Stimulated activated naive B cell treated with anti-CD40 and anti-IgM and Interleukin-4, amounts not matched to agents 10 μg/mL and 1 μg/mL and 100 μg/mL, for 72 hours (primary cell): ENCODE results near the gene CFAP45.

Experiments
- ATAC-seq, 2 donors: fragments of 150-1000 bp; cut with Tn5 transposase; replicated peaks; 2 replicates each; pipeline ENCODE4 v1.10.0; 2021; ENCODE audit warnings: moderate library complexity in 1 of 2
- DNase-seq: peaks from one replicate; pipeline ENCODE4 v3.0.0; 2021
- H3K27ac Mint-ChIP-seq: one replicate; pipeline ENCODE4 v1.8.0; 2022; ENCODE audit warnings: mild to moderate bottlenecking, mixed read lengths
- H3K27me3 Mint-ChIP-seq, 2 donors: one replicate each; pipeline ENCODE4 v1.8.0; 2022; ENCODE audit warnings: mixed read lengths in 2 of 2
- H3K36me3 Mint-ChIP-seq, 2 donors: one replicate each; pipeline ENCODE4 v1.8.0; 2022; ENCODE audit warnings: mixed read lengths in 2 of 2, mild to moderate bottlenecking in 1 of 2
- H3K4me1 Mint-ChIP-seq, 2 donors: one replicate each; pipeline ENCODE4 v1.8.0; 2022; ENCODE audit warnings: mixed read lengths in 2 of 2, mild to moderate bottlenecking in 1 of 2
- H3K4me3 Mint-ChIP-seq, 2 donors: one replicate each; pipeline ENCODE4 v1.8.0; 2022; ENCODE audit warnings: mild to moderate bottlenecking in 2 of 2, mixed read lengths in 2 of 2, moderate library complexity in 1 of 2
- H3K9me3 Mint-ChIP-seq, 2 donors: one replicate each; pipeline ENCODE4 v1.8.0; 2022; ENCODE audit warnings: mixed read lengths in 2 of 2, mild to moderate bottlenecking in 1 of 2

The CFAP45 gene

DNA sequence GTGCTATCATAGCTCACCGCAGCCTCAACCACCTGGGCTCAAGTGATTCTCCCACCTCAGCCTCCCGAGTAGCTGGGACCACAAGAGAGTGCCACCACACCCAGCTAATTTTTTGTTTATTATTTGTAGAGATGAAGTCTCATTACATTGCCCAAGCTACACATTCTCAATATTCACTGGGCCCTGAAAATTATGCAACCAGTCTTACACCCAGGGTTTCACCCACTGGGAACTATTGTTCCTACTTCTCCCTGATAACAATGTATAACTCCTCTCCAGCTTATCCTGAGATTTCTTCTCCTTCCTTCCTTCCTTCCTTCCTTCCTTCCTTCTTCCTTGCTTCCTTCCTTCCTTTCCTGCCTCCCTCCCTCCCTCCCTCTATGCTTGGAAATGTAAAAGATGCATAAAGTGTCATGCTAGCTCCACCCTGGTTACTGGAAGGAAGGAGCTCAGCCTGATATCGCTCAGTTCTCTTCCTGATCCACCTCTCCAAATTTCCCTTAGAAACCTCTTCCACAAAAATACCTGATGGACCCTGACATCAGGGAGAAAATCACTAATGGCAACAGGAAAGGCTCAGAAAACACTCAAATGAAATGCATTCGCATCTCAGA lies 26.3 kb downstream of the CFAP45 start:
- peaks cover 11 to 21% of the 10 kb centered on the region in 2 donors for H3K36me3 Mint-ChIP-seq
- no peaks in the 10 kb centered on the region for H3K4me1 Mint-ChIP-seq
- peaks cover 0 to 12% of the 10 kb centered on the region in 2 donors for H3K27me3 Mint-ChIP-seq
- ATAC-seq (no peak), DNase-seq (no peak)
- no peak overlapping the region for H3K27ac Mint-ChIP-seq
- no peak overlapping the region for H3K4me3 Mint-ChIP-seq
- no peaks in the 10 kb centered on the region for H3K9me3 Mint-ChIP-seq

DNA sequence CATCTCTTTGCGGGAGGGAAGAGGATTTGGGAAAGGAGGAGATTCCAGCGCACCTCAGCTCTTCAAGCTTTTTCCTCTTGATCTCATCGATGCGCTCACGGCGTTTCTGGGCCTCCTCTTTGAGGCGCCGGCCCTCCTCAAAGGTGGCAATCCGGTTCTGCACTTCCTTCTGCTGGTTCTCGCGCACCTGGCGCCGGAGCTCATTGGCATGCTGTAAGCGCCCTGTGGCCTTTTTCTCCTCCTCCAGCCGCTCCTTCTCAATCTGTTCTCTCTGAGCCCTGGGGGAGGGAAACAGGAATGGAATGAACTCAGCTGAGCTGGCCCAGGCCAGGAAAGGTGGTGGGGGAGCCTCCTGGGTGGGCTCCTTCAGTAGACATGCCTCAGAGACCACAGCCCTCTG lies 27.1 kb downstream of the CFAP45 start:
- no peak overlapping the region for H3K27ac Mint-ChIP-seq
- no peak overlapping the region for H3K4me3 Mint-ChIP-seq
- ATAC-seq (no peak), DNase-seq (no peak)
- H3K4me1 Mint-ChIP-seq, result no peaks in the 10 kb centered on the region
- peaks cover 11 to 19% of the 10 kb centered on the region in 2 donors for H3K36me3 Mint-ChIP-seq
- H3K9me3 Mint-ChIP-seq, result no peaks in the 10 kb centered on the region
- H3K27me3 Mint-ChIP-seq, result peaks cover 0 to 12% of the 10 kb centered on the region in 2 donors

DNA sequence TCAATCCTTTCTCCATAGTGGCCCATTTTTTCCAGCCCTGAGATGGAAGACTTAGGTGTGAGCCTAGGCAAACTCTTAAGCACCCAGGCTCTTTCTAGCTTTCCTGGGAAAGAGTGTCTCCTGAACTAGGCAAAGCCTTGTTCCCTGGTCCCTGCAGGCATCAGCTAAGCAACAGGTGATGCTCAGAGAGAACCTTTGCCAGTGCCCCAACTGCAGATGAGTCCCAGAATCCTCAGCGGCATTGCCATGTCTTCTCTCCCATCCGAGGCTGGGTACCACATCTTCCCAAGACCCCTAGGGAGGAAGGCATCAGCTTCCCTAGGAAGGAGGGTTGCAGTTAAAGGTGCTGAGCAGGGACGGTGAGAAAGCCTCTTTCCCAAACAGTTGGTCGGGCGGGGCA lies 29.3 kb downstream of the CFAP45 start:
- peaks cover 6 to 12% of the 10 kb centered on the region in 2 donors for H3K36me3 Mint-ChIP-seq
- ATAC-seq, result no peak
- no peak for DNase-seq
- peaks cover 0 to 15% of the 10 kb centered on the region in 2 donors for H3K27me3 Mint-ChIP-seq
- no peaks in the 10 kb centered on the region for H3K9me3 Mint-ChIP-seq
- H3K4me3 Mint-ChIP-seq, result no peak overlapping the region
- H3K4me1 Mint-ChIP-seq, result no peaks in the 10 kb centered on the region
- H3K27ac Mint-ChIP-seq, result peak overlapping the region; percentile 67

DNA sequence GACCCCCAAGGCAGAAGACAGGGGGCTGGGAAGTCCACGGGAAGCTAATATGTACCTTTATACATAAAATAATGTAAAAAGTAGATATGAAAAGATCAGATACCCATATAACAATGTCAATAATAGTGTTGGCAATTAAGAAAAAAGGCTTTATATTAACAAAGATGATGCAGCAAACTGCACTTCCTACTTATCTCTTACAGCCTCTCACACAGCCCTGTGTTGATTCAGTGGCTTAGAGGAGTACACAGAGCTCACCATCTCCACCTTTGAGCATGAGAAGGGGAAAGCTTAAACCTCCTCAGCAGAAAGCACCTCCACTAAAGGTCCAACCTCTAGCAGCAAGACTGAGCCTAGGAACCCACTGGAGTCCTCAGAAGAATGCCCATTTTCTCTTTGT lies 30.4 kb downstream of the CFAP45 start:
- H3K36me3 Mint-ChIP-seq, result peaks cover 3 to 12% of the 10 kb centered on the region in 2 donors
- H3K9me3 Mint-ChIP-seq, result no peaks in the 10 kb centered on the region
- H3K27ac Mint-ChIP-seq, result no peak overlapping the region
- peaks cover 0 to 15% of the 10 kb centered on the region in 2 donors for H3K27me3 Mint-ChIP-seq
- ATAC-seq (no peak), DNase-seq (no peak)
- peaks cover 0 to 2% of the 10 kb centered on the region in 2 donors for H3K4me1 Mint-ChIP-seq
- no peak overlapping the region for H3K4me3 Mint-ChIP-seq

DNA sequence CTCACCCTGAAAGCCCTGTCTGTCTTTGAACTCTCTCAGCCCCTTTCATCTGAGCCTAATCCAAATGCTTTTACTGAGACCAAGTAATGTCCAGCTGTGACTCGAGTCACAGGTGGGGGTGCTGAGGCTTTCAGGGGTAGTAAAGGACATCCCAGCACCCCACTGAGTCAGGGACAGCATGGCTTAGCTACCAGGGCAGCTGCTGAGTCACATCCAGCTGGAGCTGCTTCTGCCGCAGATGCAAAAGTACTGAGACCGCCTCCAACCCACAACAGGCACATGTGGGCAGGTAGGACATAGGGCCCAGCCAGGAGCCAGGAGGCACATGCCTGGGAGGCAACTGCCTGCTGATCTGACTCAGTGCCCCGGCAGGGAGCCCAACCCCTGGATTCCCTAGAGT lies 30.8 kb downstream of the CFAP45 start:
- peaks cover 0 to 2% of the 10 kb centered on the region in 2 donors for H3K4me1 Mint-ChIP-seq
- H3K27me3 Mint-ChIP-seq, result peaks cover 0 to 15% of the 10 kb centered on the region in 2 donors
- peaks cover 3 to 12% of the 10 kb centered on the region in 2 donors for H3K36me3 Mint-ChIP-seq
- H3K4me3 Mint-ChIP-seq, result no peak overlapping the region
- H3K27ac Mint-ChIP-seq, result no peak overlapping the region
- peak; percentile 29 to 36 for ATAC-seq
- no peak for DNase-seq
- H3K9me3 Mint-ChIP-seq, result no peaks in the 10 kb centered on the region

DNA sequence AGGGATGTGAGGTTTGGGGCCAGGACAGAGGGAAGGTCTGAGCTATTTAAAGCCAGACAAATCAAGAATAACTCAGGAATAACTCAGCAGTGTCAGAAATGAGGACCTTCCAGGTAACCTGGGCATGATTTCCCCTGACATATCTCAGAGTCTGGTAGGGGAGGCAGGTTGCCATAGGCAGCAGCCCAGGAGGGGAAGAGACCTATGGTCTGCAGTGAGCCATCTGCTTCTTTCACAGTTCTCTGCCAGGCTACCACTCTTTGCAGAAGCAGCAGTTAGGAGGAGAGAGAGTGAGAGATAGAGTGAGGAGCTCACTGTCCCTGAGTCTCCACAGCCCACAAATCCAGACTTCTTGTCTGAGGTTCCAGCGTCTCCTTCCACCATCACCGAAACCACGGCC lies 31.2 kb downstream of the CFAP45 start:
- peaks cover 0 to 2% of the 10 kb centered on the region in 2 donors for H3K4me1 Mint-ChIP-seq
- H3K27me3 Mint-ChIP-seq, result peaks cover 0 to 15% of the 10 kb centered on the region in 2 donors
- H3K36me3 Mint-ChIP-seq, result peaks cover 3 to 12% of the 10 kb centered on the region in 2 donors
- H3K27ac Mint-ChIP-seq, result no peak overlapping the region
- ATAC-seq (no peak), DNase-seq (no peak)
- no peaks in the 10 kb centered on the region for H3K9me3 Mint-ChIP-seq
- no peak overlapping the region for H3K4me3 Mint-ChIP-seq

DNA sequence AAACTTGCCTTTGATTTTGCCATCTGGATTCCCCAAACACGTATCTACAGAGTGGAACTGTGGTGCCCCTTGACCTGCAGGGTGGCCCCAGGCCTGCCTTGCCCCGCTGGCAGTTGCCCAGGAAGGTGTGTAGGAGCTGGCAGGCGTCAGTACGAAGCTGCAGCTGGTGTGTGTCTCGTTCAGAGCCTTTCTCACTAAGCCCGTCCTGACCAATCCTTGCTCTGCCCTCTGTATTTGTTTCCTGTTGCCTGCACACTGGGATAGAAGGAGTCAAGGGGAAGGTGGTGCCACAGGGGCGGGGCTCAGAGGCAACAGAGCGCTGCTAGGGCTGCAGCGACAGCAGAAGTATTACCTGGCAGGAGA lies 32.3 kb downstream of the CFAP45 start:
- H3K36me3 Mint-ChIP-seq, result peaks cover 3 to 7% of the 10 kb centered on the region in 2 donors
- peaks cover 0 to 2% of the 10 kb centered on the region in 2 donors for H3K4me1 Mint-ChIP-seq
- H3K27ac Mint-ChIP-seq, result no peak overlapping the region
- H3K9me3 Mint-ChIP-seq, result no peaks in the 10 kb centered on the region
- DNase-seq (no peak), ATAC-seq (no peak)
- H3K4me3 Mint-ChIP-seq, result no peak overlapping the region
- H3K27me3 Mint-ChIP-seq, result peaks cover 9 to 17% of the 10 kb centered on the region in 2 donors

DNA sequence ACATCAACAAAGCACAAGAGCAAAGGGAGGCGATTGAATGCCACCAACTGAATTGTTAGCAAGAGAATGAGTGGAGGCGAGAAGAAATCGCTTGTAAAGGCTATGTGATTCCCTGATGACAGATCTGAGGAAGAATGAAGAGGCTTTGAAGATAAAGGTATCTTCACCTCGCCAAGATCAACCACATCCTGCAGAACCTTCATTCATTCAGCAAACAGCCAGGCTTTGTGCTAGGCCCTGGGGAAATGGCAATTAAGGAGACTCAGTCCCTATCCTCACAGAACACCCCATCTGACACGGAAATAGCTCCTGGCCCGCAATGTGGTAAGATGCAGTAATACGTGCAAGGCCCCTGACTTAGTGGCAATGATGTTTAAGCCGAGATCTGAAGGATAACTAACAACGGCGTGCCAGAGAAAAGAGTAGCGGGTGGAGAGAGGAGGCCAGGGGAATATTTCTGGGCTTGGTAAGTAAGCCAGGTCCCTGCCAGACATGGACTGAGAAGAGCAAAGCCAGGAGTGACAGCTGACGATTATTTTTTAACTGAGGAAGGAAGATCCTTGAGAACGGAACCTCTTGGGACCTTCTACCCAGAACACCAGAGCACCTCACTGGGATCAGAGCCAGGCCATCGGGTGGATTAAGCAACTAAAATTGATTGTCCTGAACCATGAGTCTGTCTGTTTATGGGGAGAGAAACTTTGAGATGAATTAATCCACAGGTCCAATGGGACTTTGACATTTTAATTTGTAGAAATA lies 32.9 kb downstream of the CFAP45 start:
- ATAC-seq (no peak), DNase-seq (no peak)
- peaks cover under 1 to 7% of the 10 kb centered on the region in 2 donors for H3K36me3 Mint-ChIP-seq
- no peaks in the 10 kb centered on the region for H3K9me3 Mint-ChIP-seq
- H3K27ac Mint-ChIP-seq, result no peak overlapping the region
- H3K4me3 Mint-ChIP-seq, result no peak overlapping the region
- H3K4me1 Mint-ChIP-seq, result peaks cover 0 to 2% of the 10 kb centered on the region in 2 donors
- peaks cover 11 to 18% of the 10 kb centered on the region in 2 donors for H3K27me3 Mint-ChIP-seq

DNA sequence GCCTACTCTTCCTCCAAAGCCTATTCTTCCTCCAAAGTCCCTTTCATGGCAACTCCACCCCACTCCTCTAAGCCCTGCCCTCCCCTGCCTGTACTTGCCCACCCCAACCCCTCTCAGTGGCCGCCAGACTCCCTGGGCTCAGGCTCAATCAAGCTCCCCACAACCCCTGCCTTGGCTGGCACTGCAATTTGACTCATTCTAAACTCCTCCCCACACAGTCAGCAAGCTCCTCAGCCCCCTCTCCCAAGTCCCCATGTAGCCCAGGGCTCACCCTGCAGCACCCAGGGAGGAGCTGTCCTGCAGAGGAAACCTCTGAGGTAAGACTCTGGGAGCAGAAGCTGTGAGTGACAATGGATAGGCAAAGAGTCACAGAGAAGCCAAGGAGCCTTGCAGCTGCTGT lies 33.9 kb downstream of the CFAP45 start:
- ATAC-seq (no peak), DNase-seq (no peak)
- Mint-ChIP-seq H3K9me3 (no peaks in the 10 kb centered on the region), H3K36me3 (no peaks in the 10 kb centered on the region), H3K27ac (no peak overlapping the region), H3K4me1 (peaks cover 0 to 2% of the 10 kb centered on the region in 2 donors), H3K27me3 (peaks cover 15% of the 10 kb centered on the region in 2 donors), H3K4me3 (no peak overlapping the region)

DNA sequence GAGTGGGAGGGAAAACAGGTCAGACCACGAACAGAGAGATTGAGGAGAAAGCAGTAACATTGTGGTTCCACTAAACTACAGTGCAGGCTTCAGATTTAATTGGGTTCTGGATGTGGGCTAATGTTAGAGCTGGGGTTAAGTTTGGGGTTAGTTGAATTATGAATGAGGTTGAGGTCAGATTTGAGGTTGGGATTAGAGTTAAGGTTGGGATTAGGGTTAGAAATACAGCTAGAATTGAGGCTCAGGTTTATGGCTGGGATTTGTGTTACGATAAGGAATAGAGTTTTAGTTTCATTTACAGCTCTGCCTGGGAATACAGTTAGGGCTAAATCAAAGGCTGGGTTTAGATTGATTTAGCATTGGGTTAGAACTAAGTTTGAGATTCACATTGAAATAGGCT lies 35.7 kb downstream of the CFAP45 start:
- H3K4me1 Mint-ChIP-seq, result peaks cover 0 to 2% of the 10 kb centered on the region in 2 donors

DNA sequence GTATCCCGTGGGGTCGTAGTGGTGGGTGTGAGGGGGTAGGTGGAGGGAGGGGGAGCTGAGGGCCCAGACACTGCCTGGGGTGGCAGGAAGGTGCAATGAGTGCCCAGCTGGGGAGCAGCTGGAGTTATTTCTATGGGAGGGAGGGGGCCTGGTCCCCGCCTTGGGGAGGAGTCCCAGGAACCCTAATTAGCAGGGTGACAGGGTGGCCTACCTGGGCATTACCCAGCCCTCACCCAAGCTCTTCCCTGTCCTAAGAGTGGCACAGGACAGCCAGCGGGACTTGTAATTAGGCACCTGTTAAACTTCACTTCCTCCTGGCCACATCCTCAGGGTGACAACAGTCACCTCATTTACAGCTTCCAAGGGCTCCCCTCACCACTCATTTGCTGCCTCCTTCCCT lies 37.4 kb downstream of the CFAP45 start, which contains the start of gene VSIG8:
Gene VSIG8, minus strand, starts transcription at position 101 of the 400 bp plus-strand sequence. CDS start 136 bp downstream, outside the sequence.
- H3K36me3 Mint-ChIP-seq, result peaks cover 0 to 1% of the 10 kb centered on the region in 2 donors
- H3K27ac Mint-ChIP-seq, result no peak within 1 kb of the TSS
- no peaks in the 10 kb centered on the region for H3K9me3 Mint-ChIP-seq
- peaks cover 15% of the 10 kb centered on the region in 2 donors for H3K27me3 Mint-ChIP-seq
- ATAC-seq (no peak), DNase-seq (no peak)
- H3K4me3 Mint-ChIP-seq, result no peak within 1 kb of the TSS
- peaks cover 0 to 2% of the 10 kb centered on the region in 2 donors for H3K4me1 Mint-ChIP-seq

More for the DNA sequence above, 35.7 kb downstream of the CFAP45 start:
- peaks cover 15% of the 10 kb centered on the region in 2 donors for H3K27me3 Mint-ChIP-seq
- H3K4me3 Mint-ChIP-seq, result no peak overlapping the region
- no peak overlapping the region for H3K27ac Mint-ChIP-seq
- ATAC-seq (no peak), DNase-seq (no peak)
- no peaks in the 10 kb centered on the region for H3K9me3 Mint-ChIP-seq
- peaks cover 0 to 1% of the 10 kb centered on the region in 2 donors for H3K36me3 Mint-ChIP-seq

DNA sequence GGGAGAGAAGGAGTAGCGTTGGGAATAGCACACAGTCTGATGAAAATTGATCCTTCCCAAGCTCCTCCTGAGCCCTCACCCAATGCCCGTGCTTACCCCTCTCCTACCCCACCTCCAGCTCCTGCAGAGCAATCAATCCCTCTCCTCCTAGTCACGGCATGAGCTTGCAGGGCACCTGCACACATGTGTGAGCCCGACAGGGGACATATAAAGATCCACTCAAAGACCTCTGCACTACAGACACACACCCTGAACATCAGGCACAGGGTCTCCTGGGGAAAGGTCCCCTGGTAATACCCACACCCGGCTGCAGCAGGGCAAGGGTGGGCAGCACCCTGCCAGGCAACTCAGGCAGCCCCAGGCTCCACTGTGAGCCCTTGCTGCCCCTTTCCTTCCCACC lies 37.9 kb downstream of the CFAP45 start:
- Mint-ChIP-seq H3K36me3 (peaks cover 0 to 1% of the 10 kb centered on the region in 2 donors), H3K4me3 (no peak overlapping the region), H3K9me3 (no peaks in the 10 kb centered on the region), H3K27me3 (peaks cover 15% of the 10 kb centered on the region in 2 donors), H3K4me1 (peaks cover 0 to 2% of the 10 kb centered on the region in 2 donors), H3K27ac (no peak overlapping the region)
- DNase-seq (no peak), ATAC-seq (no peak)

DNA sequence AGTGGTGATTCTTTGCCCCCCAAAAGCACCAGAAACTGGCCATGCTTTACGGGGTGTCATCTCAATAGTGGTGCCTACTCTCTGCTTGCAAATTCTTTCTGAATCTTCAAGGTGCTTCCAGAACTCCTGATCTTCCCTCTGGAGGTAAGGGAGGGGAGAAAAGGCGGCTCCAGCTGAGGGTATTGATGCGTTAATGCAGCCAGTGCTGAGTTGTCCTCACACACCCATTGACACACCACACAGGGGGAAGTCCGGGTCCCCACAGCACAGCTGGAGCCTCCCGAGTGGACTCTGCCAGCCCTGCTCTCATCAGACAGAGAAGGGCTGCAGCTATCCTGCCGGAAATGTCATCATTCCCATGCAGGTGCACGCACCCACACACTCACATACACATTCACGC lies 38.7 kb downstream of the CFAP45 start:
- DNase-seq, result no peak
- Mint-ChIP-seq H3K36me3 (peaks cover 0 to 1% of the 10 kb centered on the region in 2 donors), H3K27ac (no peak overlapping the region), H3K4me1 (peaks cover 0 to 2% of the 10 kb centered on the region in 2 donors), H3K9me3 (no peaks in the 10 kb centered on the region), H3K4me3 (no peak overlapping the region), H3K27me3 (peaks cover 15 to 19% of the 10 kb centered on the region in 2 donors)
- no peak for ATAC-seq

DNA sequence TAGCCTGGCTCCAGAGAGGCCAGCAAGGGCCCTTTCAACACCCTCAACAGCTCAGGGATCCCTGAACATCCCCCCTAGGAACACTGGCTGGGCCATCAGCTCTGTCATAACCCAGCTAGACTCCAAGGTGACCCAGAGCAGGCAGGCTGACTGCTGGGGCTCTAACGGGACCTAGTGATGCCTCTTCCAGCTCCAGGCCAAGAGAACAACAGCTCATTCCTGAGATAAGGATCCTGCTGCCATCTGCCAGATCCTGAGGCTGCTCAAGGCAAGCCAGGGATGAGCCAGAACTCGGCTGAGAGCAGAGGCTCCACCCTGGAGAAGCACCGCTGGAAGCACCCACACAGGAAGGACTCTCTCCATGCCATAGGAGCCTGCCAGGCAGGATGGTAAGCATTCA lies 39.5 kb downstream of the CFAP45 start:
- DNase-seq (no peak), ATAC-seq (no peak)
- Mint-ChIP-seq H3K27me3 (peaks cover 16 to 18% of the 10 kb centered on the region in 2 donors), H3K4me1 (peaks cover under 1 to 2% of the 10 kb centered on the region in 2 donors), H3K9me3 (no peaks in the 10 kb centered on the region), H3K36me3 (peaks cover 0 to 1% of the 10 kb centered on the region in 2 donors), H3K27ac (no peak overlapping the region), H3K4me3 (no peak overlapping the region)
